Mesothelial cell of epicardium (in vitro differentiated cells): ENCODE results near the gene CD2. TPM values are rescaled to one million over a fixed set of nuclear protein-coding genes. Genes with fewer than 3 reads are reported as not detected.

Experiments used
- DNase-seq, 2 experiments: peaks; one replicate each; pipeline ENCODE4 v3.0.0; 2021; ENCODE audit warnings: low spot score in 2 of 2; ENCODE audit not compliant: unreplicated experiment in 2 of 2
- H3K27ac Mint-ChIP-seq: 2 replicates; pipeline ENCODE4 v1.8.0; 2021; ENCODE audit warnings: mixed read lengths
- H3K27me3 Mint-ChIP-seq: 2 replicates; pipeline ENCODE4 v1.8.0; 2021; ENCODE audit warnings: low read depth, mixed read lengths
- H3K36me3 Mint-ChIP-seq: 2 replicates; pipeline ENCODE4 v1.8.0; 2021; ENCODE audit warnings: mixed read lengths
- H3K4me1 Mint-ChIP-seq: 2 replicates; pipeline ENCODE4 v1.8.0; 2021; ENCODE audit warnings: mixed read lengths
- H3K4me3 Mint-ChIP-seq: 2 replicates; pipeline ENCODE4 v1.8.0; 2021; ENCODE audit warnings: mild to moderate bottlenecking, moderate library complexity, mixed read lengths
- H3K9me3 Mint-ChIP-seq: 2 replicates; pipeline ENCODE4 v1.8.0; 2021; ENCODE audit warnings: mixed read lengths
- CTCF ChIP-seq: fragments of 200-600 bp; sonication (generic); IDR thresholded peaks from one replicate; pipeline ENCODE4 v1.5.0; 2021; ENCODE audit warnings: antibody characterized with exemption; ENCODE audit not compliant: unreplicated experiment
- total RNA-seq: library from RNA; stranded (reverse); gene quantifications from 3 replicates; pipeline ENCODE4 v1.2.1, GENCODE V29; 2021

Gene CD2, protein sequence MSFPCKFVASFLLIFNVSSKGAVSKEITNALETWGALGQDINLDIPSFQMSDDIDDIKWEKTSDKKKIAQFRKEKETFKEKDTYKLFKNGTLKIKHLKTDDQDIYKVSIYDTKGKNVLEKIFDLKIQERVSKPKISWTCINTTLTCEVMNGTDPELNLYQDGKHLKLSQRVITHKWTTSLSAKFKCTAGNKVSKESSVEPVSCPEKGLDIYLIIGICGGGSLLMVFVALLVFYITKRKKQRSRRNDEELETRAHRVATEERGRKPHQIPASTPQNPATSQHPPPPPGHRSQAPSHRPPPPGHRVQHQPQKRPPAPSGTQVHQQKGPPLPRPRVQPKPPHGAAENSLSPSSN
- total RNA-seq: not detected in 3 replicates

GRCh38 chr1:116754198-116754977 lies at the start of gene CD2:
Gene CD2 (plus strand): TSS chr1:116754430. CDS start chr1:116754493, 63 bp downstream.
- Mint-ChIP-seq H3K4me3 (no peak within 1 kb of the TSS), H3K4me1 (no peaks in the 10 kb centered on the region), H3K27me3 (no peaks in the 10 kb centered on the region), H3K36me3 (no peaks in the 10 kb centered on the region), H3K9me3 (no peaks in the 10 kb centered on the region), H3K27ac (no peak within 1 kb of the TSS)
- no peak for DNase-seq
- TF ChIP-seq CTCF: no peak

DNA sequence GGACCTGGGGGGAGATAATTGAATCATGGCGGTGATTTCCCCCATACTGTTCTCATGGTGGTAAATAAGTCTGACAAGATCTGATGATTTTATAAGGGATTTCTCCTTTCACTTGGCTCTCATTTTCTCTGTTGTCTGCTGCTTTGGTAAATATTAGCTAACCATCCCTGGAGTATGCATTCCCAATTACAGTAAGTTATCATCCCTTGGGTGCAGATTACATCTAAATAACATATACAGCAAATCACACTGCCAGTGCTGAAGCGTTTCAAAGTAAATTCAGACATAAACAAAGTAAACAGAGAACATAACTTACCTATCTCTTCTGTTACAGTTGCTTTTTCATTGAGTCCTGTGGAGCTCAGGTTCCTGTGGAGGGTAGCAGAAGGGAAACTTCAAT lies 48.1 kb upstream of the CD2 start:
- H3K4me1 Mint-ChIP-seq: peaks cover 24% of the 10 kb centered on the region
- TF ChIP-seq CTCF: no peak
- peaks cover 7% of the 10 kb centered on the region for H3K9me3 Mint-ChIP-seq
- H3K36me3 Mint-ChIP-seq: no peaks in the 10 kb centered on the region
- H3K27me3 Mint-ChIP-seq: no peaks in the 10 kb centered on the region
- H3K4me3 Mint-ChIP-seq: no peak overlapping the region
- no peak for DNase-seq
- H3K27ac Mint-ChIP-seq: no peak overlapping the region

DNA sequence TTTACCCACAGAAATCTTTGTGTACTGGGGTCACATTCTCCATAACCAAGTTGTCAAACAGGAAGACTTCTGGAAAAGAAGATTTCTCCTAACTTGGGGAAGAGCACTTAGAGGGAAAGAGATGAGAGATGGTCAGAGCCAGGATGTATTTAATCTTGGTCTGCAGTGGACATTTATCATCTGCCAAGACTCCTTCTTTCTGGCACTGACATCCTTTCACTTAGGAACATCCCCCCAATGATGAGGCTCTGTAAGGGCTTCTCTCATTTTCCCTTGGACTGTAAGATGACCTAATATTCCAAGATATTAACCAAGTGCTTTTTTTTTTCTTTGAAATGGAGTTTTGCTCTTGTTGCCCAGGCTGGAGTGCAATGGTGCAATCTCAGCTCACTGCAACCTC lies 47.4 kb upstream of the CD2 start:
- no peak for DNase-seq
- Mint-ChIP-seq H3K4me3 (no peak overlapping the region), H3K27me3 (no peaks in the 10 kb centered on the region), H3K36me3 (no peaks in the 10 kb centered on the region), H3K9me3 (peaks cover 4% of the 10 kb centered on the region), H3K4me1 (peaks cover 28% of the 10 kb centered on the region), H3K27ac (no peak overlapping the region)
- no peak for TF ChIP-seq CTCF

- Mint-ChIP-seq H3K4me3 (no peak overlapping the region), H3K9me3 (no peaks in the 10 kb centered on the region), H3K4me1 (peaks cover 36% of the 10 kb centered on the region), H3K27ac (no peak overlapping the region), H3K36me3 (no peaks in the 10 kb centered on the region), H3K27me3 (no peaks in the 10 kb centered on the region)
- no peak for DNase-seq
- no peak for TF ChIP-seq CTCF
Observed at GRCh38 chr1:116708255-116708900, 45.9 kb upstream of the CD2 start.

DNA sequence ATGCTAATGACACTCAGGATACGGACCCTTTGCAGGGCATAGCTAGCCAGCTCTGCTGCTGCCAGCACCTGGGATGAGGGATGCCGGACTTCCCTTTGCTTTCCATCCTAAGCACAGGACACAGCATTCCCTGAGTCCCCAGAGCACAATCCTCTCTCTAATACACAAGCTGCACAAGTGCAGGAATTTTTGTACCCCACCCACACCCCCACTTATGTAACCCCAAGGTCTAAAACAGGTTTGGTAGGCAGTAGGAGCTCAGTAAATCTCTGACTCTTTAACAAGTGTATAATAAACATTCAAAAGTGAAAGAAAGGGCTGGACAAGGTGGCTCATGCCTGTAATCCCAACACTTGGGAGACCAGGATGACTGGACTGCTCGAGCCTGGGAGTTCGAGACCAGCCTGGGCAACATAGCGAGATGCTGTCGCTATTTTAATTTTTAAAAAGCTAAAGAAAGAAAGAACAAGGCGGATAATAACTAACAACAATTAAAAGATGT lies 44.5 kb upstream of the CD2 start:
- Mint-ChIP-seq H3K9me3 (no peaks in the 10 kb centered on the region), H3K4me3 (no peak overlapping the region), H3K36me3 (no peaks in the 10 kb centered on the region), H3K27me3 (no peaks in the 10 kb centered on the region), H3K27ac (no peak overlapping the region), H3K4me1 (peaks cover 36% of the 10 kb centered on the region)
- DNase-seq: no peak
- no peak for TF ChIP-seq CTCF
